GM21423 (cell line): ENCODE measurements around the gene PPP4R4.

Source experiments
- ATAC-seq: cut with Tn5 transposase; IDR thresholded peaks from one replicate; pipeline ENCODE4 v1.9.1; 2021; ENCODE audit warnings: mild to moderate bottlenecking, moderate library complexity; ENCODE audit not compliant: unreplicated experiment

PPP4R4 gene, protein sequence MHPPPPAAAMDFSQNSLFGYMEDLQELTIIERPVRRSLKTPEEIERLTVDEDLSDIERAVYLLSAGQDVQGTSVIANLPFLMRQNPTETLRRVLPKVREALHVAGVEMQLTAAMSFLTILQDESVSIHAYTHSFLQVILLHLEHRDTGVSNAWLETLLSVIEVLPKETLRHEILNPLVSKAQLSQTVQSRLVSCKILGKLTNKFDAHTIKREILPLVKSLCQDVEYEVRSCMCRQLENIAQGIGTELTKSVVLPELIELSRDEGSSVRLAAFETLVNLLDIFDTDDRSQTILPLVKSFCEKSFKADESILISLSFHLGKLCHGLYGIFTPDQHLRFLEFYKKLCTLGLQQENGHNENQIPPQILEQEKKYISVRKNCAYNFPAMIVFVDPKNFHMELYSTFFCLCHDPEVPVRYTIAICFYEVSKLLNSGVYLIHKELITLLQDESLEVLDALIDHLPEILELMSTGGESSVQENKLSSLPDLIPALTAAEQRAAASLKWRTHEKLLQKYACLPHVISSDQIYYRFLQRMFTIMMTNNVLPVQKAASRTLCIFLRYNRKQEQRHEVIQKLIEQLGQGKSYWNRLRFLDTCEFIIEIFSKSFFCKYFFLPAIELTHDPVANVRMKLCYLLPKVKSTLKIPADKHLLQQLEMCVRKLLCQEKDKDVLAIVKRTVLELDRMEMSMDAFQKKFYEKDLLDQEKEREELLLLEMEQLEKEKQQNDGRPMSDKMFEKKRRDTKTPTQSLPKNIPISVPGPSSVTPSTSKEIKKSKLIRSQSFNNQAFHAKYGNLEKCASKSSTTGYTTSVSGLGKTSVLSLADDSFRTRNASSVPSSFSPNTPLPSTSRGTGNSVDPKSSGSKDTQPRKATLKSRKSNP

GRCh38 chr14:94173885-94174603 lies at the start of gene PPP4R4:
Gene PPP4R4 (plus strand): TSS chr14:94174322. CDS start chr14:94174466, 144 bp downstream.
- ATAC-seq: peak; percentile 87

- no peak for ATAC-seq
These were observed 49.3 kb upstream of the PPP4R4 start for GRCh38 chr14:94124582-94125377.

DNA sequence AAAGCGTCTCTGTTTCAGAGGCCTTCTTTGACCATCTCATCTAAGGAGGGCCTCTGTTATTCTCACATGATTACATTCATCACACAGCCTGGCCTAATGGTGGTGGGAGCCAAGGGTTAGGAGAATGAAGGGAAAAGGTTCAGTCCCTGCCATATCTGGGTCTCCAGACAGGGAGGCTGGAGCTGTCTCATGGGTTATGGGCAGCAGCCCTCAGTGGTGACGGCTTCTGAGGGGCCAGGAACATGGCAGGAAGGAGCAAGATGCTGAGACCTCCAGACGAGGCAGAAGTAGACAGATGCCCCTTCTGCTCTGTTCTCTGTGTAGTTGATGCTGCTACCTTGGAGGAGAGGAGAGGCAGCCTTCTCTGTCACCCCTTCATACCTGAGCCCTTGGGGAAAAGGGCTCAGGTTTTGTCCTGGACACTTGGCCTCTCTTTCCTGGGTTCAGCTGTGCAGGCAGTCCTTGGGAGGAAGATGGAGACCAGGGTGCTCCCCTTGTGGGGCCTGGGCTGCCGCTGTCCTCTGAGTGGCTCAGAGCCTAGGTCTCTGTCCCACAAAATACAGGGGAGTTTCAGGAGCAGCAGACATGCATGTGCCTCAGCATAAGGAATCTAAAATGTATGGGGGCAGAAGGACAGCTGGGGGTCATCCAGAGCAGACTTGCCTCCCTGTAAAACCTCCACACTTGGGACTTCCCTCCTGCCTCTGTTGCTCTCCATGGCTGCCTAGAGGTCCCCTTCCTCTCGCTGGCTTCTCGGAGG lies 48.3 kb upstream of the PPP4R4 start:
- no peak for ATAC-seq

DNA sequence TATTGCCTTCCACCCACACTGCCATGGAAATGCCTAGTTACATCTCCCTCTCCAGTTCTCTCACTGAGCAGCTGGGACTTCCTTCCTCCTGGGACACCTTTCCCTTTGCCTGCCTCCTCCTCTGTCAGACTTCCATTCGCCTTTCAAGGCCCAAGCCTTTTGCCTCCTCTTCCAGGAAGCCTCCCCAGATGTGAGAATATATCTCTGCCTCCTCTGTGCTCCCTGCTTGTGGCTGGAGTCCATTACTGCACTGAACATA lies 47.8 kb upstream of the PPP4R4 start:
- ATAC-seq: no peak

GRCh38 chr14:94126800-94127199 lies 47.3 kb upstream of the PPP4R4 start:
- ATAC-seq: no peak

GRCh38 chr14:94127330-94127729 lies 46.8 kb upstream of the PPP4R4 start:
- no peak for ATAC-seq

DNA sequence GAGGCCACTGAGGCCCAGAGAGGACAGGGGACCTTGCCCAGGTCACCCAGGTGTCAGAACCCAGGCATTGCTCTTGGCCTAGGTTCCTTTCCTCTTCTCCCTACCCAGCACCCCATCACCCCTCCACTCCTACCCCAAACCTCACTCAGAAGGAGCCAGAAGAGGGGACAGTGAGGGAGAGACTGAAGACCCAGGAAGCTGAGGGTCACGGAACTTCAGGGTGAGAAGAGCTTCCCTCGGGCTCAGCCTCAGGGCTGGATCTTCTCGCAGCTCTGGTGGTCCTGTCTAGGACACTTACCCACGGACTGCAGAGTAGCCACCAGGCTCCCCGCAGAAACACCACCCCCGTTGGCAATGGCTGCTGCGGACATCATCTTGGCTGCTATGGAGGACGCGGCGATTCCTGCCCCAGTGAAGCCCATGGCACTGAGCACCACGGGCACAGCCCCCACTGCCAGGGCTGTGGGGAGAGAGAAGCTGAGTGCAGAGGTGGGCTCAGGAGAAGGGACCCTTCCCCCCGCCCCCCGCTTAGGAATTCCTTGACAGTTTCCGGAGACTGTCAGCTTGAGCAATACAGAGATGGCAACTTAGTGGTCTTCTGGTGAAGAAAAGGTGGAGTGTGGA lies 45.8 kb upstream of the PPP4R4 start:
- no peak for ATAC-seq

- peak; percentile 97 for ATAC-seq
These were observed 44.9 kb upstream of the PPP4R4 start, which contains the start of gene IFI27L2 for GRCh38 chr14:94129111-94129757. Gene IFI27L2 (minus strand): TSS chr14:94129604. CDS start chr14:94129564, 40 bp downstream.

- ATAC-seq: no peak
These were observed 44.2 kb upstream of the PPP4R4 start for GRCh38 chr14:94129758-94130414.

DNA sequence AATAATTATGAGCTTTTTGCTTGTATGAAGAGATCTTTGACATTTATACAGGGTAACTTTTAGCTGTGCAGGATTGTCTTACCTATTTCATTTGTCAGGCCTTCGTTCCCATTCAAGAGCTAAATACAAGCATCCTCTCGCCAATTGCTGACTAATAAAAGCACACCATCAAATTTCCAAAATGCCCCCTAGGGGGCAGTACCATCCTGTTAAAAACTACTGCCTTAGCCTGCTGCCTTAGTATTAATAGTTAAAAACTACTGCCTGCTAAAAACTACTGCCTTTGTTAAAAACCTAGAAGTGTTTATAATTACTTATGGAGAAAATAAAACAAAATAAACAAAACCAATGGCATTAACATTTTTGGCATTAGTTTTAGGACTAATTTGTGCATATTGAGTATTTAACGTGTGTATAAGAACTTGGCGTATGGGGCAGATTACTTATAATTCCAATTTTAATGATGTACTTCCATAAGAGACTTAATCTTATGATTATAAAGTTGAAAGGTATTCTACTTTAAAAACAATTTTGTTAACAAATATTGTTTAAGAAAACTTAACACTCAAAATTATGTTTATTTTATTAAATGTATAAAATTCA lies 41.7 kb upstream of the PPP4R4 start:
- ATAC-seq: no peak

- ATAC-seq: no peak
These were observed 38.6 kb upstream of the PPP4R4 start for GRCh38 chr14:94135476-94135875.

DNA sequence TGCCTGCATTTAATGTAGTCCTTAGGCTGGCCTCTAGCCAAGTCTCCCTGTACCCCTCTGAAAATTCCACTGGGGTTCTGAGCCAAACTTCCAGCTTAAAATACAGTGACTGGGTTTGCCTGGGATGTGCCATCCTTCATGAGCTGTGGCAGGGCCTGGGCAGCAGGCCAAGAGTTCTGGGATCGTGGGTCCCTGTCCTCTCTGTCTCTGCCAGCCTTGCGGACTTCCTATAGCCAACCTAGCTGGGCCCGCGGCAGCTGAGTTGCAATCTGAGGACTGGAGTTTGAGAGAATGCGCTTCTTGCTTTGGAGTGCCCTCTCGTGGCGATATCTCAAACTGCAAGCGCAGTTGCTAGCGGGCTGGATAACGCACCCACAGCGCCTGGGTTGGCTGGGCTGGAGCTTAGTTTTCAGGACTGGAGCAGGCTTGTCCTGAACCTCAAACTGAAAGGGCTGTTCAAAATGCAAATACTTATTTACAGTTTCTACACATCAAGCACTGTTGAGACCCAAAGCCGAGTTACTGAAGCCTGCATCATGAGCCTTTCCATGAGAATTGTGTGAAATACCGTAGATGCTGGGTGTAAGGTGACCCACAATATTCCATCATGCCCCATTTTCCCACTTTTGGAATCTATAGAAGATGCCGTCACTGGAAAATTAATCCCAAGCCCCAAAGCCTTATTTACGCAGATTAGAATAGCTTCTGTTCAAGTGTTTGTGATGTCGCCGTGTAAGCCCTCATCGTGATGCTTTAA lies 37.4 kb upstream of the PPP4R4 start:
- ATAC-seq: peak; percentile 67

- ATAC-seq: no peak
These were observed 35.9 kb upstream of the PPP4R4 start for GRCh38 chr14:94138251-94138650.

DNA sequence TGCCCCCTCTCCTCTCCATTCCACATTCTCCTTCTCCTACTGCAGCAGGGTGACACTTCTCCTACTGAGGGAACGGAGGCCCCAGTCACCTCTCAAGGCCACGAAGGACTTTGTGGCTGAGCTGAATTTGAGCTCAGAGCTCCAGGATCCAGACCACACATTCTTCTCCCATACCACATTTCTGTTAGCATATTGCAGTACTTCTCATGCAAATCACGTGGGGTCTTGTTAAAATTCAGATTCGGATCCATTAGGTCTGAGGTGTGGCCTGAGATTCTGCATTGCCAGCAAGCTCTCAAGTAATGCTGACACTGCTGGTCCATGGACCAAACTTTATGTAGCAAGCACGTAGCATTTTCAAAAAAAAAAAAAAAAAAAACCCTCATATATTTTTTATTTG lies 35.1 kb upstream of the PPP4R4 start:
- no peak for ATAC-seq

DNA sequence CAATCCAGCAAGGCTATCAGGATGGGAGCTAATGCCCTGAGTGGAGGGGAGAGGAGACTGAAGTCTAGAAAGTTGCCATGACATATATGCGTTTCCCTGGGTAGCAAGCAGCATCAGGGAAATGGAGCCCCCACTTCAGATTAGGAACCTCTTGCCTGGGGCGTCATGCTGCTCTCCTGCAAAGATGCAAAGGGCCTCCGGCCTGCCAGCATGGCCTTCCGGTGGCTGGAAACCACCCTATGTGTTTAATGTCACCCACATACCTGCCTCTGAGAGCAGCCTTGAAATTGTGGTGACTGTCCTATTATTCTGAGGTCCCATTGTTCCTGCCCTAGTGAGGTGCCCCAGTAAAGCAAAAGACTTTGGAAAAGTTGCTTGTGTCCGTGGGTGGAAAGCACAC lies 34.7 kb upstream of the PPP4R4 start:
- ATAC-seq: no peak

DNA sequence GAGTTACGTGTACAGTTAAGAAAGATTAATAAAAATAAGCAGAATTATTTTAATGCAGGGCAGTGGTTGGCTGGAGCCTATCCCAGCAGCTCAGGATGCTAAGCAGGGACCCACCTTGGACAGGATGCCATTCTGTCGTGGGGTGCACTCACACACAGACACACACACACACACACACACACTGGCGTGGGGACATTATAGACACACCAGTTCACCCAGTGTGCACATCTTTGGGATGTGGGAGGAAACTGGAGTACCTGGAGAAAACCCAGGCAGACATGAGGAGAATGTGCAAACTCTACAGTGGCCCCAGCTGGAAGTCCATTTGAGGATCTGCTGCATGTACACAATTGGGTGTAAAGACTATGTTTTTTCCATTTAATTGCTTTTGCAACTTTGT lies 31.9 kb upstream of the PPP4R4 start:
- no peak for ATAC-seq

DNA sequence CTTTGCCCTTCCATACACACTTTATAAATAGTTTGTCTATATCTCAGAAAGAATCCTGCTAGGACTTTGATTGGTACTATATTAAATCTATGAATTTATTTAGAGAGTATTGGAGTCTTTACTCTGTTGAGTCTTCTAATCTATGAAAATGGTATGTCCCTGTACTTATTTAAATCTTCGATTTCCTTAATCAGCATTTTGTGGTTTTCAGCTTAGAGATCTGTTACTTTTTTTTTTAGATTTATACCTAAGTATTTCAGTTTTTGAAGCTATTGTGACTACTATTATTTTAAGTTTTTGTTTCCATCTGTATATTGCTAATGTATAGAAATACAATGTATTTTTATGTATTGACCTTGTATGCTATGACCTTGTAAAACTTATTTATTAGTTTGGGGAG lies 31.3 kb upstream of the PPP4R4 start:
- no peak for ATAC-seq
